Measurements from ENCODE around the gene COLGALT1.
"Not testable (repeated sequence)": the region's sequence is repeated elsewhere in the genome, so short reads cannot be mapped to it uniquely, and the experiment has no call there.

Gene COLGALT1

DNA sequence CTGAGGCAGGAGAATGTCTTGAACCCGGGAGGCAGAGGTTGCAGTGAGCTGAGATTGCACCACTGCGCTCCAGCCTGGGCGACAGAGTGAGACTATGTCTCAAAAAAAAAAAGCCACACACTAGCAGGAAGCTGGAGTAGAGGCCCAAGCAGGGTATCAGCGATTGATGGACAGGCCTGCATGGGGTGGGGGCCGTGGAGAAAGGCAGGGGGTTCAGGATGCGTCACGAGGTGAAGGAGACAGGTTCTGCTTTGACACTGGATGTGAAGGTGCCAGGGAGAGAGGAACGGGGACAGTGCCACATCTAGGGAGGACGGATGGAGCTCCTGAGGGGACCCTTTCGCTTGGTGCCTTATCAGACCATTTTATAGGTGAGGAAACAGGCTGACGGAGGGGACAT lies 7.1 kb downstream of the COLGALT1 start:
- DNase-seq, result no peak

DNA sequence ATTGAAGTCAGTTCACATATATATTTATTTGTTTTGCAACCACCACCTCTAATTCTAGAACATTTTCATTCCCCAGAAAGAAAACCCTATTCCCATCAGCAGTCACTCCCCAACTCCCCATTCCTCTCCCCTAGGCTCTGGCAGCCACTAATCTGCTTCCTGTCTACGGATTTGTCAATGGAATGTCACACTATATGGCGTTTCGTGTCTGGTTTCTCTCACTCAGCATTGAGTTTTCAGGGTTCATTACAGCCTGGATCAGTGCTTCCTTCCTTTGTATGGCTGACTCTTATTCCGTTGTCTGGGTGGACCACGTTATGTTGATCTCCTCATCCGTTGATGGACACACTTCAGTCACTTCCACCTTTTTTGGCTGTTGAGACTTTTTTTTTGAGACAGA lies 9.3 kb downstream of the COLGALT1 start:
- no peak for DNase-seq

DNA sequence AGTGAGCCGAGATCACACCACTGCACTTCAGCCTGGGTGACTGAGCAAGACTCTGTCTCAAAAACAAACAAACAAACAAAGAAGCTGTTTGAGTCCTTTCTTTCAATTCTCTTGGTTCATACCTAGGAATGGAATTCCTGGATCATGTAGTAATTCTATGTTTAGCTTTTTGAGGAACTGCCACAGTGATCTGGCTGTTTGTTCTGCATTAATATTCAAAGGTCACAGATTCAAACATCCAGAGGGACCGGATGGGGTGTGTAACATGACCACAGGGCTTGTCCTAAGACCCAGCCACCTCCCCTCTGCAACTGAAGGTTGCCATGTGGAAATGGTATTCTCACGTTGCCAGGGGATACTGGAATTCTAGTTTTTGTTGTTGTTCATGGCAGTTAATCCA lies 10.2 kb downstream of the COLGALT1 start:
- no peak for DNase-seq

DNA sequence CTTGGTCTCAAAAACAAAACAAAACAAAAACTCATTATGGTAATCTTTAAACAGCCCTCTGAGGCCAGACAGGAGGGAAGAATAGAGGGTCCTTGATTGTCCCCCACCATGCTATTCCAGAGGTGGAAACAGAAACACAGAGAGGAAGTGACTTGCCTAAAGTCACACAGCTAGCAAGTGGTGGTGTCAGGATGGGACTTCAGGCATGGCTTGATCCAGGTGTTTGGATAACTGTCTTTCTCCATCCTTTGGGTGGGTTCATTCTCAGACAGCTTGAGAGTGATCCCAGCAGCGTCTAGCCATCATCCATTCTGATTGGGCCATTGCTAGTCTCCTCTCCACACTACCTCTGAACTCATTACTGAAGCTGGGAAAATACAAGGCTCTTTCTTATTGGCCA lies 12.5 kb downstream of the COLGALT1 start:
- no peak for DNase-seq

DNA sequence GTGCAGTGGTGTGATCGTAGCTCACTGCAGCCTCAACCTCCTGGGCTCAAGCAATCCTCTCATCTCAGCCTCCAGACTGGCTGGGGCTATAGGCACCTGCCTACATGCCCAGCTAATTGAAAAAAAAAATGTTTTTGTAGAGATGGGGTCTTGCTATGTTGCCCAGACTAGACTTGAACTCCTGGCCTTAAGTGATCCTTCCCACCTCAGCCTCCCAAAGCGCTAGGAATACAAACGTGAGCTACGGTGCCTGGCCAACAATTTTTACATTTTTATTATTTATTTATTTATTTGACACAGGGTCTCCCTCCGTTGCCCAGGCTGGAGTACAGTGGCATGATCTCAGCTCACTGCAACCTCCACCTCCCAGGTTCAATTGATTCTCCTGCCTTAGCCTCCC lies 14.8 kb downstream of the COLGALT1 start:
- DNase-seq, result not testable (repeated sequence)

DNA sequence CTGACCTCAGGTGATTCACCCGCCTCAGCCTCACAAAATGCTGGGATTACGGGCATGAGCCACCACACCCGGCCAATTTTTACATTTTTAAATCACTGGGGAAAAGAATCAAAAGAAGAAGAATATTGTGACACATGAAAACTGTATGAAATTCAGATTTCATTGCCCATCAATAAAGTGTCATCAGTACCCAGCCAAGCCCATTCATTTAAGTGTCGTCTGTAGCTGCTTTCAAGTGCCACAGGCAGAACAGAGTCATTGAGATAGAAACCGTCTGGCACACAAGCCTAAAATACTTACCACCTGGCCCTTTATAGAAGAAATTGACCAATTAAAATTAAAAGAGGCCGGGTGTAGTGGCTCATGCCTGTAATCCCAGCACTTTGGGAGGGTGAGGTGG lies 15.3 kb downstream of the COLGALT1 start:
- DNase-seq, result no peak

DNA sequence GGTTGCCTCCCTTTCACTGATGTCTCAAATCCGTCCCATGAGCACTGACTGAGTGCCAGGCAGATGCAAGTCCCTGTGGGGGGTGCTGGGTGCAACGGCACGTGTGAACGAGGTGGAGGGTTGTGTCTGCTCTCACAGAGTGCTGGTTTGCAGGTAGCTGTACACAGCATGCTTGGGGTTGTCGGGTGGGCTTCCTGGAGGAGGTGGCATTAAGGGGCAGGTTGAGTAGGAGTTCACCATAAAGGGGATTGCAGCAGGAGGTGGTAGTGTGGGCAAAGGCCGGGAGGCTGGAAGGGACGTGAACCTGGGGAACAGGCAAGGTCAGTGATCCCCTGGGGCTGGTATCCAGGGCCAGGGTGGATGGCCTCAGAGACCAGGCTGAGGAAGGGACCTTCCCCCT lies 17.2 kb downstream of the COLGALT1 start:
- DNase-seq, result no peak

DNA sequence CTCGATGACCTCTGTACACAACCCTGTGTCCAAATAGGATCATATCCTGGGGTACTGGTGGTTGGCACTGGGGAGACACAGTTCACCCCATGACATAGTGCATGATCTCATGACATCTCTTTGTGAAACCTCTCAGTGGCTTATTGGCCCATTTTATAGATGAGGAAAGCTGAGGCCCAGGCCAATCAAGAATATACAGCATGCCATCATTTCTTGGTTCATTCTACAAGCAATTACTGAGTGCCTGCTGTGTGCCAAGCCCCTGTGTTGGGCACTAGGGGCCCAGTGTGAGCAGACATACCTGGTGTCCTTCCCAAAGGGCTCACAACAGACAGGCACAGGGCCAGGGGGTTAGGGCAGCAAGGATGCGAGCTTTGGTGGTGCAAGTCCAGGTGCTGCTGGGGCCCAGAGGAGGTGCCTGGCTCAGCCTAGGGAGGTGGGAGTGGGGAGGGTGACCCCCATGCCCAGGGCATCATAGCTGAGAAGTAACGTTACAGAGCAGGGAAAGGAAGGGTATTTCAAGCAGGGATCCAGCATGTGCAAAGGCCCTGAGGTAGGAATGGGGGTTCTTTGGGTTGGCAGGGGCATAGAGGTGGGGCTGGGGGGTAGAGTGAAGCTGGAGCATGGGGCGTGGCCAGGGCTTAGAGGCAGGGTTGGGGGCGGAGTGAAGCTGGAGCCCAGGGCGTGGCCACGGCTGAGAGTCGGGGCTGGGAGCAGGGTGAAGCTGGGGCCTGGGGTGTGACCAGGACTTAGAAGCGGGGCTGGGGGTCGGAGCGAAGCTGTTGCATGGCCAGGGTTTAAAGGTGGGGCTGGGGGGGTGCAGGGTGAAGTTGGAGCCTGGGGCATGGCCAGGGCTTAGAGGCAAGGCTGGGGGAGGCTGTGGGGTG lies 20.7 kb downstream of the COLGALT1 start:
- no peak for DNase-seq

DNA sequence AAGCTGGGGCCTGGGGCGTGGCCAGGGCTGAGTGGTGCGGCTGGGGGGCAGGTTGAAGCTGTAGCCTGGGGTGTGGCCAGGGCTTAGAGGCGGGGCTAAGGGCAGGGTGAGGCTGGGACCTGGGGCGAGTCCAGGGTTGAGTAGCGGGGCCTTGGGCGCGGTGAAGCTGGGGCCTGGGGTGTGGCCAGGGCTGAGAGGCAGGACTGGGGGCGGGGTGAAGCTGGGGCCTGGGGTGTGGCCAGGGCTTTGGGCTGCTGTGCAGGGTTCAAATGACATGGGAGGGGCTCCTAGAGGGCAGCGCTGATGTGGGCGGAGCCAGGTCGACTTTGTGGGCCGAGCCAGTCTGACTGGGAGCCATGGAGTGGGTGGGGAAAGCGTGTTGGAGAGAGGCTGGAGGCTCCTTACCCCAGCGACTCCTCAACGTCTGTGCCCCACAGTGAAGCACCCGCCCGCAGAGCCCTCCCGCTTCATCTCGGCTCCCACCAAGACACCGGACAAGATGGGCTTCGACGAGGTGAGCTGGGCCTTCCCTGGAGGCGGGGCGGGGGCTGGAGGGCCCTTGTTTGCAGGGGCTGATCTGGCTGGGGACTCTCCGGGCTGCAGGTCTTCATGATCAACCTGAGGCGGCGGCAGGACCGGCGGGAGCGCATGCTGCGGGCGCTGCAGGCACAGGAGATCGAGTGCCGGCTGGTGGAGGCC lies 21.5 kb downstream of the COLGALT1 start:
- no peak for DNase-seq

DNA sequence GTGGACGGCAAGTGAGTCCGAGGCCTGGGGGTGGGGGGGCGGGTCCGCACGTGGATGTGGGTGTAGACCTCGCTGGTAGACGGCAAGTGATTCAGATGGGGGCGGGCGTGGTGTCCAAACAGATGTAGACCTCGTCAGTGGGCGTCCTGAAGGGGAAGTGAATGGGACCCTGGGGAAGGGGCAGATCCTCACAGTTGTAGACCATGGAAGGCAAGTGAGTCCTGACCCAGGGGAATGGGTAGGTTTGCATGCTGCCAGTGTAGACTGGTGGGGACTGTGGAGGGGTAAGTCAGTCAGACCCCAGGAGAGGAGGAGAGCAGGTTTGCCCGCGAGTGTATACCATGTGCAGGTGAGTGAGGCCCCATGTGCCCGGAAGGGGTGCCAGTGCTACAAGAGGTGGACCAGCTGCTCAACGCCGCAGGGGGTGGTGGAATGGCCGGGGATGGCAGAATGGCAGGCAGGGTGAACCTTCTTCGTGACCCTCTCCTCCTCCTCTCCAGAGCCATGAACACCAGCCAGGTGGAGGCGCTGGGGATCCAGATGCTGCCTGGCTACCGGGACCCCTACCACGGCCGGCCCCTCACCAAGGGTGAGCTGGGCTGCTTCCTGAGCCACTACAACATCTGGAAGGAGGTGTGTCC lies 22.1 kb downstream of the COLGALT1 start:
- DNase-seq, result no peak

DNA sequence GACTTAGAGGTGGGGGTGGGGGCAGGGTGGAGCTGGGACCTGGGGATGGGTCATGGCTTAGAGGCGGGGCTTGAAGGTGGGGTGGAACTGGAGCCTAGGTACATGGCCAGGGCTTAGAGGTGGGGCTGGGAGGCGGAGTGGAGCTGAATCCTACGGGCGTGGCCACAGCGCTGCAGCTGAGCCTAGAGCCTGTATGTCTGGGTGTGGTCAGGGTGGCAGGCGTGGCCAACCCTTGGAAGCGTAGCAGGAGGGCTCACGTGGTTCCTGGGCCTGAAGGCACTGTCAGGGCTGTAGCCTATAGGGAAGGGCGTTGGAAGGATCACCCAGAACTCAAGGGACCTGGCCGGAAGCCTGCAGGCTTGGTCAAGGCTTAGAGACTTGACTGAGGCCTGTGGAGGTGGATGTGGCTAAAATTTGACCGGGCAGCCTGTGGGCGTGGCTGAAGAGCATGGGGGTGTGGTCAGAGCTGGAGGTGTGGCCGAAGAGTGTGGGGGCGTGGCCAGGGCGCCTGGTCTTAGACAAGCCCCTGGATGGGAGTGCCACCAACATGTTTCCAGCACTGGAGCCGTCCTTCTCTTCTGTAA lies 24.3 kb downstream of the COLGALT1 start:
- no peak for DNase-seq

DNA sequence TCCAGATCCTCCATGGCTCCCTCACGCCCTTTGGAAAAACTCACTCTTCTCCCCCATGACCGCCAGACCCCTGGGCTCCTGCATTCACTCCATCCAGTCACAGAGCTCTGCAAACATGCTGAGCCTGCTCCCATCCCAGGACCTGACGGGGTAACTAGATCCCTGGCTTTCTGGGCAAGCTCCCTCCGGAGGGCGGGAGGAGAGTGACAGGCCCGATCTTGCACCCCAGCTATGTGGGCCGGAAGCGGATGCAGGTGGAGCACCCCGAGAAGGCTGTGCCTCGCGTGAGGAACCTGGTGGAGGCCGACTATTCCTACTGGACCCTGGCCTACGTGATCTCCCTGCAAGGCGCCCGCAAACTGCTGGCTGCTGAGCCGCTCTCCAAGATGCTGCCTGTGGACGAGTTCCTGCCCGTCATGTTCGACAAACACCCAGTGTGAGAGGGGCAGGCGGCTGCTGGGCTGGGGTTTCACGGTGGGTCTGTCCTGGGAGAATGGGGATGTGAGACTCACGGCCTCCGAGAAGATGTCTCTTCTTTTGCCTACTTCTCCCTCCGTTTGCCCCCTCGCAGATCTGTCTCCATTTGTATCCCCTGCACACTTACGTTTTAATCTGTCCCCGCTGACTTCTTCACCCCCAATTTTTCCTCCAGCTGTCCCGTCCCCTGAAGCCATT lies 25.2 kb downstream of the COLGALT1 start:
- no peak for DNase-seq

DNA sequence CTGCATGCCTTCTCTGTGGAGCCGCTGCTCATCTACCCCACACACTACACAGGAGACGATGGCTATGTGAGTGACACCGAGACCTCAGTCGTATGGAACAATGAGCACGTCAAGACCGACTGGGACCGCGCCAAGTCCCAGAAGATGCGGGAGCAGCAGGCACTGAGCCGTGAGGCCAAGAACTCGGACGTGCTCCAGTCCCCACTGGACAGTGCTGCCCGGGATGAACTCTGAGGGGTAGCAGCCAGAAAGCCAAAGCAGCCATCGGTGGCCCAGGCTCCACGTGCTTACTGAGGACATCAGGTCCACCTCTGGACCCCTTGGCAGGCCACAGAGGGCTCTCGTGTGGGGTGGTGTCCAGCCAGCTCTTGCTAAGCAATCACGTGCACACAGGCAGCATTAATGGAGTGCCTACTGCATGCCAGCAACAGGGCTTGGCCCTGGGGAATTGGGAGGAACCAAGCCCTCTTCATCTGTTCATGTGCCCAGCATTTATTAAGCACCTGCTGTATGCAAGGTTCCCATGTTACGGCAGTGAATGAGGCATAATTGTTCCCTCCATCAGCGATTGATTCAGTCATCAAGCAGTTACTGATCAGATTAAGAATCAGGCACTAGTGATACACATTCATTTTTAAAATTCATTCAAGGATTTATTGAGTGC lies 25.9 kb downstream of the COLGALT1 start:
- no peak for DNase-seq

DNA sequence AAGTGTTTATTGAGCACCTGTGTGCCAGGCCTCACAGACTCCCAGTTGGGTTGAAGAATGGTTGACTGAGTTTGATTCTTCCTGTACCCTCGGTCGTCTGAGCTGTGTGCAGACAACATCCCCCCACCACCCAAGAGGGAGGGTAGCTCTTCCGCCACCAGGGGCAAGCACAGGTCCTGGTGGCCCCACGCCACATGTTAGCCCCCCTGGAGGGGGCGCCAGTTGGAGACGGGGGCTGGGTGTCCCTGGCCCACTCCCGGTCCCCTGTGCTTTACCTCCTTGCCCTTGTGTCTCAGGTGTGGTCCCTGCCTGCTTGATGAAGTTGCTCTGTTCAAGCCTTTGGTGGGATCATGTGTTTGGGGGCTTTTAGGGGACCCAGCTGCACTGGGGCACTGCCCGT lies 27.2 kb downstream of the COLGALT1 start:
- no peak for DNase-seq

DNA sequence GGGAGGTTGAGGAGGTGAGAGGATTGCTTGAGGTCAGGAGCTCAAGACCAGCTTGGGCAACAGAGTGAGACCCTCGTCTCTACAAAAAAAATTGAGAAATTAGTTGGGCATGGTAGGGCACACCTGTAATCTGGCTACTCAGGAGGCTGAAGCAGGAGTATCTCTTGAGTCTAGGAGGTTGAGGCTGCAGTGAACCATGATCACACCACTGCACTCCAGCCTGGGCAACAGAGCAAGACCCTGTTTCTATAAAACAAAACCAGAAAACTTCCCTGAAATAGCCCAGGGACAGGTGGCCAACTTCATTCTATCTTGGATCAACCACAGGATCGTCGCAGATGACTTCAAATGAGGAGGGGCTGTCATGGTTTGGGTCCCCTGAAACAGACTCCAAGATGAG lies 28.7 kb downstream of the COLGALT1 start:
- DNase-seq, result no peak

DNA sequence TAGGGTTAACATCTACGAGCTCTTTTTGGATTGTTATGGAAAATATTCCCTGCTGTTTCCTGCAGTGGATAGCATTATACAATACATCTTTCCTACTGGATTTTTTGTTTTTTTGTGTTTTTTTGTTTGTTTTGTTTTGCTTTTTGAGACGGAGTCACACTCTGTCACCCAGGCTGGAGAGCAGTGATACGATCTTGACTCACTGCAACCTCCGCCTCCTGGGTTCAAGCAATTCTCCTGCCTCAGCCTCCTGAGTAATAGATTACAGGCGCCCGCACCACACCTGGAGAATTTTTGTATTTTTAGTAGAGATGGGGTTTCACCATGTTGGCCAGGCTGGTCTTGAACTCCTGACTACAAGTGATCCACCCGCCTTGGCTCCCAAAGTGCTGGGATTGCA lies 29.9 kb downstream of the COLGALT1 start:
- DNase-seq, result not testable (repeated sequence)

DNA sequence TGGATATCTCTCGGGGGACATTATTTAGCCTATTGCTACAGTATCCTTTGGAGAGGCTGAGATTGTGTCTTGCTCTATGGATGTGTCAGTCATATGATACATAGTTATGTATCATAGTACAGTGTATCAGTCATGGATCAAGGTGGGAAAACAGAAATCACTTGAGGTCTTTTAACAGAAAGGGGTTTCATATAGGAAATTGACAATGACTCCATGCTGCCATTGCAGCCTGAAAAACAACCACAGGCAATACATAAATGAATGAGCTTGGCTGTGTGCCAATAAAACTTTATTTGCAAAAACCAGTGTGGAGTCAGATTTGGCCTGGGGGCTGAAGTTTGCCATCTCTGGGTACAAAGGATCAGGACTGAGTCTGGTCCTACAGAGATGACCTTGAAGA lies 35.4 kb downstream of the COLGALT1 start:
- DNase-seq, result no peak

DNA sequence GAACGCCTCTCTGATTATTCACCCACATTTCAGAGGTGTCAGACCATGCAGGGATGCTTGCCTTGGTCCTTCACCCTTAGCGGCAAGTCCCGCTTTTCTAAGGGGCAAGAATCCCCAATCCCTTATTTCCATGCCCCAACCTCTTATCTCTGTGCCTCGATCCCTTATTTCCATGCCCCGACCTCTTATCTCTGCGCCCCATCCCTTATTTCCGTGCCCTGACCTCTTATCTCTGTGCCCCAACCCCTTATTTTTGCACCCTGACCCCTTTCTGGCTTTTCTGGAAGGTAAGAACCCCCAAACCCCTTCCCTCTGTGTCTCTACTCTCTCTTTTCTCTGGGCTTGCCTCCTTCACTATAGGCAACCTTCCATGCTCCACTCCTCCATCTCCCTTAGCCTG lies 38.8 kb downstream of the COLGALT1 start:
- DNase-seq, result not testable (repeated sequence)

DNA sequence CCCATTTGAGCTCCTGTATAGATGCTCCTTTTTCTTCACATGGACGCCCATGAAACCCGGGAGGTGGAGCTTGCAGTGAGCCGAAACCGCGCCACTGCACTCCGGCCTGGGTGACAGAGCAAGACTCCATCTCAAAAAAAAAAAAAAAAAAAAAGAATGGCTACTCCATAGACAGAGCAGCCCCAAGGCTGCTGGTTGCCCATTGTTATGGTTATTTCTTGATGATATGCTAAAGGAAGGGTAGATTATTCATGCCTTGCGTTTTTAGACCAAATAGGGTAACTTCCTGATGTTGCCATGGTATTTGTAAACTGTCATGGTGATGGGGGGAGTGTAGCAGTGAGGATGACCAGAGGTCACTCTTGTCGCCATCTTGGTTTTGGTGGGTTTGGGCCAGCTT lies 42.6 kb downstream of the COLGALT1 start:
- DNase-seq, result not testable (repeated sequence)

DNA sequence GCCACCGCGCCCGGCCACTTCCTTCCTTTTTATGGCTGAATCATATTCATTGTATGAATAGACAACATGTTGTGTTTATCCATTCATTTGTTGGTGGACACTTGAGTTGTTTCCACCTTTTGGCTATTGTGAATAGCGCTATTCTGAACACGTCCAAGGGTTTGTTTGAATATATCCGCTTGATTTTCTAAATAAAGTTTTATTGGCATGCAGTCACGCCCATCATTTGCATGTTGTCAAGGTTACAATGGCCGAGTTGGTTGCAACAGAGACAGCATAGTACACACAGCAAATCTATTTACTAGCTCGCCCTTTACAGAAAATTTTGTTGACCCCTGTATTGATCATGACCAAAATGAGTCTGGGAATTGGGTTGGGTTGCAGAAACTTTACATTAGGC lies 43.5 kb downstream of the COLGALT1 start:
- DNase-seq, result no peak

DNA sequence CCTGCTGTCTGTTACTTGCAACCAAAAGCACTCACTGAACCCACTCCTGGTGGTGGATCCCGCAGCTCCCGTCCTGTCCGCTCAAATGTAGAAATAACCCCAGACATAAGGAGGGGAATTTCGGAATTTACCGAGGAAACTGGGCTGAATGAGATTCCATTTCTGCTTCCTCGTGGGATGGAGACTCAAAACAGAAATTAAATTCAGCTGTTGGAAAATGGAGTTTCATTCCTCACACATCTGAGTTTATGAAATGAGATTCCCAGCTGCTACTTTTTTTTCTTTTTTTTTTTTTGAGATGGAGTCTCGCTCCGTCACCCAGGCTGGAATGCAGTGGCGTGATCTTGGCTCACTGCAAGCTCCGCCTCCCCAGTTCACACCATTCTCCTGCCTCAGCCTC lies 44.3 kb downstream of the COLGALT1 start:
- DNase-seq, result no peak

DNA sequence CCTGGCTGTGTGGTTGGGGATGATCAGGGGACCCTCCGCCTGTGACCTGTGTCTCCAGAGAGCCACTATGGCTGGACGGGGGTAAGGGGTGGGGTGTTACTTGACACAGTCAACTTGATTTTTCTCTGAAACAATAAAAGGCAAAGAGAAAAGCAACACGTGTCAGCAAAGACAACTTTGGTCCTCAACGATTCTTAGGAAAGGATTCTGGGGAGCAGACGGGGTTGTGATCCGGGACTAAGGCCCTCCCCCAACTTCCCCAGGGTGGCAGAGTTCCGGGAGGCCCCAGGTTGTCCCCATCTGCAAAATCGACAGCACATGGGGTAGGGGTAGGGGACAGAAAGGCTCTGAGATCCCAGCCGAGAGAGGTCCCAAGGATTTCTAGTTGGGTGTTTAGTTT lies 46.2 kb downstream of the COLGALT1 start:
- DNase-seq, result no peak

Data from stimulated activated CD4-positive, alpha-beta T cell treated with anti-CD3 and anti-CD28 coated beads, Interleukin-4, amount 100 ng/mL, for 4 hours (primary cell).